Dermis blood vessel endothelial cell (primary cell): ENCODE results near the gene PROSER2. TPM values are rescaled to one million over a fixed set of nuclear protein-coding genes. Genes with fewer than 3 reads are reported as not detected.

Experiments
- DNase-seq: peaks from one replicate; pipeline ENCODE4 v3.0.0; 2010
- total RNA-seq: library from RNA; depleted of rRNA; stranded (reverse); fragments of >200 nt; gene quantifications from 2 replicates; pipeline ENCODE4 v1.2.3, GENCODE V29; 2014

PROSER2 gene
- total RNA-seq, 1 donor from 2014 or later = 7.5 TPM

- no peak for DNase-seq
Observed at GRCh38 chr10:11909618-11910017, 86.5 kb downstream of the PROSER2 start.

- DNase-seq = no peak
Observed at GRCh38 chr10:11910102-11910501, 86.9 kb downstream of the PROSER2 start.

DNA sequence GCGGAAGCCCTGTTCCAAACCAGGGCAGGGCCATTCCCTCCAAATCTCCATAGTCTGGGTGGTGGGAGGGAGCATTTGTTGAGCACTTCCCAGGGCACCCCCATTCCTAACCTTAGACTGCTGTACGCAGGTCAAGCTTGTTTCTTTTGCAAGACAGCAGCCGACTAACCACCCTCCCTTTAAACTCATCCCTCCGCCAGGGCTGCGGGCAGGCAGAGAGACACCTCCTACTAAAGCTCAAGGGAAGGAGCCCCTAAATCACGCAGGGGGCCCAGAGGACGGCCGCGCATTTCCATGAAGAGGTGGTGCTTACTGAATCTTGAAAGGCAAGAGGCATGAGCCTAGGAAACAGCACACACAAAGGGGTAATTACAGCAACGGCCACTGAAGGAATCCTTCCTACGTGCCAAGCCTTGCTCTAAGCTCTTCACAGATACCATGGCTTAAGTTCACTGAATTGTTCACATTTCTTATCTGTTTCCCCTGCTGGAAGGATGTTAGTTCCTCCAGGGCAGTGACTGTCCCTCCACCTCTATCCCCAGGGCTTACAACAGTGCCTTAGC lies 90.0 kb downstream of the PROSER2 start:
- no peak for DNase-seq

GRCh38 chr10:11918384-11918783 lies 95.2 kb downstream of the PROSER2 start:
- DNase-seq = no peak

- no peak for DNase-seq
Observed at GRCh38 chr10:11919271-11919670, 96.1 kb downstream of the PROSER2 start.

Other genes starting within 250 kb of the PROSER2 start
- gene USP6NL, start 211.7 kb upstream of the PROSER2 start, total RNA-seq = 17.9 and 27.1 TPM in 2 replicates
- 17.4 and 26.0 TPM in 2 replicates for gene ECHDC3, start 81.0 kb upstream of the PROSER2 start, total RNA-seq
- 21.8 and 31.6 TPM in 2 replicates for gene UPF2, start 219.5 kb downstream of the PROSER2 start, total RNA-seq
- gene DHTKD1, start 245.6 kb downstream of the PROSER2 start, total RNA-seq = 31.7 and 40.5 TPM in 2 replicates